Mesendoderm (in vitro differentiated cells): ENCODE data around the gene CDC37L1.
"Not testable (repeated sequence)": the region's sequence is repeated elsewhere in the genome, so short reads cannot be mapped to it uniquely, and the experiment has no call there.

Source experiments
- DNase-seq: peaks from one replicate; pipeline ENCODE4 v3.0.0; 2013
- H2AK5ac ChIP-seq: 2 replicates; pipeline ENCODE4 v1.6.1; 2013; ENCODE audit warnings: low read length, inconsistent platforms
- H2BK120ac ChIP-seq: 2 replicates; pipeline ENCODE4 v1.6.1; 2013; ENCODE audit warnings: low read depth, mild to moderate bottlenecking, low read length, moderate library complexity, mixed read lengths
- H2BK15ac ChIP-seq: replicated peaks from 2 replicates; pipeline ENCODE4 v1.6.1; 2013; ENCODE audit warnings: low read depth, mild to moderate bottlenecking, moderate library complexity
- H2BK5ac ChIP-seq: 2 replicates; pipeline ENCODE4 v1.6.1; 2013; ENCODE audit warnings: low read length, inconsistent platforms
- H3K18ac ChIP-seq: 2 replicates; pipeline ENCODE4 v1.6.1; 2013; ENCODE audit warnings: mild to moderate bottlenecking, low read length, mixed read lengths
- H3K23ac ChIP-seq: one replicate; pipeline ENCODE4 v1.6.1; 2013; ENCODE audit warnings: low read length
- H3K27ac ChIP-seq: 2 replicates; pipeline ENCODE4 v1.5.1; 2013; ENCODE audit warnings: low read depth, mild to moderate bottlenecking, inconsistent platforms, low read length, moderate library complexity
- H3K27me3 ChIP-seq: 2 replicates; pipeline ENCODE4 v1.6.1; 2013; ENCODE audit warnings: low read length, control low read depth, mild to moderate bottlenecking, inconsistent platforms; ENCODE audit not compliant: insufficient read depth, poor library complexity
- H3K36me3 ChIP-seq: 2 replicates; pipeline ENCODE4 v1.6.1; 2013; ENCODE audit warnings: low read length, inconsistent platforms; ENCODE audit not compliant: control insufficient read depth, insufficient read depth
- H3K4ac ChIP-seq: one replicate; pipeline ENCODE4 v1.6.1; 2013; ENCODE audit warnings: low read depth, mild to moderate bottlenecking, low read length, moderate library complexity
- H3K4me1 ChIP-seq: 2 replicates; pipeline ENCODE4 v1.6.1; 2013; ENCODE audit warnings: low read depth, low read length, inconsistent platforms; ENCODE audit not compliant: control insufficient read depth
- H3K4me2 ChIP-seq: 2 replicates; pipeline ENCODE4 v1.6.1; 2013; ENCODE audit warnings: low read length
- H3K4me3 ChIP-seq: 2 replicates; pipeline ENCODE4 v1.5.1; 2013; ENCODE audit warnings: mild to moderate bottlenecking, low read length
- H3K56ac ChIP-seq: one replicate; pipeline ENCODE4 v1.6.1; 2013; ENCODE audit warnings: low read length
- H3K79me1 ChIP-seq: 2 replicates; pipeline ENCODE4 v1.6.1; 2013; ENCODE audit warnings: low read length, inconsistent platforms
- H3K79me2 ChIP-seq: 2 replicates; pipeline ENCODE4 v1.6.1; 2013; ENCODE audit warnings: mild to moderate bottlenecking, low read length; ENCODE audit not compliant: control insufficient read depth, insufficient read depth
- H3K9ac ChIP-seq: 2 replicates; pipeline ENCODE4 v1.6.1; 2013; ENCODE audit warnings: low read length, inconsistent platforms
- H4K5ac ChIP-seq: one replicate; pipeline ENCODE4 v1.6.1; 2013; ENCODE audit warnings: low read length
- H4K8ac ChIP-seq: one replicate; pipeline ENCODE4 v1.6.1; 2013; ENCODE audit warnings: low read depth, mild to moderate bottlenecking, control low read depth, low read length, moderate library complexity
- WGBS: extraction: QIAGEN DNeasy Blood & Tissue Kit; methylation state at CpG from one replicate; pipeline ENCODE4 v1.1.7; 2013; ENCODE audit warnings: low lambda C conversion rate, missing lambda C conversion rate; ENCODE audit not compliant: insufficient coverage; ENCODE audit errors: extremely low coverage; 5-methylcytosine and 5-hydroxymethylcytosine counted together

The CDC37L1 gene

GRCh38 chr9:4660665-4661064 lies 18.7 kb upstream of the CDC37L1 start:
- H3K4me3 ChIP-seq, H3K56ac ChIP-seq, H2BK15ac ChIP-seq, H4K5ac ChIP-seq, H2AK5ac ChIP-seq, H2BK120ac ChIP-seq, H3K23ac ChIP-seq, H2BK5ac ChIP-seq, H3K36me3 ChIP-seq, H3K79me1 ChIP-seq, H3K27me3 ChIP-seq, H3K27ac ChIP-seq, DNase-seq, H4K8ac ChIP-seq, H3K4me1 ChIP-seq, H3K4me2 ChIP-seq, H3K9ac ChIP-seq, H3K18ac ChIP-seq, H3K79me2 ChIP-seq, H3K4ac ChIP-seq: not testable (repeated sequence)
- no CpG with 5 or more reads among the region's 5 CpGs for WGBS

GRCh38 chr9:4661165-4661564 lies 18.2 kb upstream of the CDC37L1 start:
- Histone ChIP-seq H3K27ac (no peak overlapping the region), H3K79me1 (peaks cover 3% of the 10 kb centered on the region), H4K5ac (no peak overlapping the region), H3K79me2 (no peaks in the 10 kb centered on the region), H3K9ac (no peak overlapping the region), H3K56ac (no peak overlapping the region), H4K8ac (no peak overlapping the region), H2BK5ac (no peak overlapping the region), H3K4me3 (no peak overlapping the region), H3K4me2 (no peak overlapping the region), H3K36me3 (no peaks in the 10 kb centered on the region), H3K4ac (no peak overlapping the region), H3K4me1 (peaks cover 8% of the 10 kb centered on the region), H2BK15ac (no peak overlapping the region), H2BK120ac (no peak overlapping the region), H3K27me3 (no peaks in the 10 kb centered on the region), H3K18ac (no peak overlapping the region), H3K23ac (no peak overlapping the region), H2AK5ac (no peak overlapping the region)
- no CpG with 5 or more reads among the region's 1 CpG for WGBS
- DNase-seq = no peak

GRCh38 chr9:4661611-4662010 lies 17.8 kb upstream of the CDC37L1 start:
- H3K4me3 ChIP-seq = no peak overlapping the region
- no peak overlapping the region for H2BK15ac ChIP-seq
- no peaks in the 10 kb centered on the region for H3K79me2 ChIP-seq
- peaks cover 3% of the 10 kb centered on the region for H3K79me1 ChIP-seq
- H3K27me3 ChIP-seq = no peaks in the 10 kb centered on the region
- H3K56ac ChIP-seq = no peak overlapping the region
- no peak overlapping the region for H2BK120ac ChIP-seq
- no peak overlapping the region for H4K8ac ChIP-seq
- no peak overlapping the region for H2BK5ac ChIP-seq
- no peak overlapping the region for H4K5ac ChIP-seq
- no peak overlapping the region for H3K4me2 ChIP-seq
- peaks cover 8% of the 10 kb centered on the region for H3K4me1 ChIP-seq
- H3K9ac ChIP-seq = no peak overlapping the region
- no CpG with 5 or more reads among the region's 5 CpGs for WGBS
- no peaks in the 10 kb centered on the region for H3K36me3 ChIP-seq
- H2AK5ac ChIP-seq = no peak overlapping the region
- no peak for DNase-seq
- no peak overlapping the region for H3K27ac ChIP-seq
- no peak overlapping the region for H3K4ac ChIP-seq
- no peak overlapping the region for H3K18ac ChIP-seq
- H3K23ac ChIP-seq = no peak overlapping the region

- H4K8ac ChIP-seq = peak within 1 kb of the TSS; percentile 57
- no peak within 1 kb of the TSS for H2BK120ac ChIP-seq
- peaks cover 3% of the 10 kb centered on the region for H3K79me1 ChIP-seq
- H2BK5ac ChIP-seq = peak within 1 kb of the TSS; percentile 40
- H3K56ac ChIP-seq = peak within 1 kb of the TSS; percentile 91
- H3K4ac ChIP-seq = peak within 1 kb of the TSS; percentile 8
- H3K9ac ChIP-seq = peak within 1 kb of the TSS; percentile 67
- no CpG with 5 or more reads among the region's 70 CpGs for WGBS
- peak within 1 kb of the TSS; percentile 67 for H3K4me3 ChIP-seq
- no peak within 1 kb of the TSS for H4K5ac ChIP-seq
- peak within 1 kb of the TSS; percentile 73 for H3K4me2 ChIP-seq
- H3K23ac ChIP-seq = no peak within 1 kb of the TSS
- H3K79me2 ChIP-seq = no peaks in the 10 kb centered on the region
- H3K18ac ChIP-seq = peak within 1 kb of the TSS; percentile 53
- DNase-seq = peak; percentile 97
- no peaks in the 10 kb centered on the region for H3K36me3 ChIP-seq
- H2BK15ac ChIP-seq = no peak within 1 kb of the TSS
- peaks cover 8% of the 10 kb centered on the region for H3K4me1 ChIP-seq
- H3K27ac ChIP-seq = peak within 1 kb of the TSS; percentile 18
- no peak within 1 kb of the TSS for H2AK5ac ChIP-seq
- no peaks in the 10 kb centered on the region for H3K27me3 ChIP-seq
Observed at GRCh38 chr9:4662108-4662988, 17.0 kb upstream of the CDC37L1 start, which contains the start of gene PLPP6. Gene PLPP6, plus strand, starts transcription at chr9:4662294. Its CDS starts 82 bp downstream, at chr9:4662376.

GRCh38 chr9:4662989-4663792 lies 16.2 kb upstream of the CDC37L1 start:
- Histone ChIP-seq H3K79me1 (peaks cover 3% of the 10 kb centered on the region), H4K8ac (no peak overlapping the region), H3K9ac (peak overlapping the region; percentile 67), H4K5ac (no peak overlapping the region), H2BK120ac (no peak overlapping the region), H3K27ac (no peak overlapping the region), H3K4ac (no peak overlapping the region), H3K23ac (no peak overlapping the region), H3K27me3 (no peaks in the 10 kb centered on the region), H3K56ac (peak overlapping the region; percentile 91), H3K4me2 (peak overlapping the region; percentile 73), H3K79me2 (no peaks in the 10 kb centered on the region), H3K36me3 (no peaks in the 10 kb centered on the region), H2BK5ac (no peak overlapping the region), H2BK15ac (no peak overlapping the region), H2AK5ac (no peak overlapping the region), H3K18ac (no peak overlapping the region), H3K4me3 (no peak overlapping the region), H3K4me1 (peaks cover 8% of the 10 kb centered on the region)
- WGBS = no CpG with 5 or more reads among the region's 13 CpGs
- peak; percentile 61 for DNase-seq
